Vagina (tissue), 2 donors: ENCODE measurements around the gene ZNF488.

Source experiments
- POLR2A ChIP-seq, 2 donors: fragments of 450-650 bp; IDR thresholded peaks; one replicate each; pipeline ENCODE4 v1.6.1; 2017; ENCODE audit warnings: antibody characterized with exemption in 2 of 2, mild to moderate bottlenecking in 2 of 2, moderate library complexity in 2 of 2
- POLR2AphosphoS5 ChIP-seq, 2 donors: sonication (generic); formaldehyde crosslinking; IDR thresholded peaks; one replicate each; pipeline ENCODE4 v1.9.0; 2017; ENCODE audit warnings: antibody characterized with exemption in 2 of 2, mild to moderate bottlenecking in 2 of 2, low read depth in 1 of 2; ENCODE audit not compliant: insufficient read depth in 1 of 2
- TF ChIP-seq, protein P1 (sequence below), 3 experiments: fragments of 450-650 bp in 2 of 3; fragments of 200-600 bp in 1 of 3; sonication (generic) in 1 of 3; IDR thresholded peaks; one replicate each; pipeline ENCODE4 v1.5.1; 2017 to 2019; ENCODE audit warnings: antibody characterized with exemption in 3 of 3, mild to moderate bottlenecking in 2 of 3, moderate library complexity in 2 of 3

DNA sequence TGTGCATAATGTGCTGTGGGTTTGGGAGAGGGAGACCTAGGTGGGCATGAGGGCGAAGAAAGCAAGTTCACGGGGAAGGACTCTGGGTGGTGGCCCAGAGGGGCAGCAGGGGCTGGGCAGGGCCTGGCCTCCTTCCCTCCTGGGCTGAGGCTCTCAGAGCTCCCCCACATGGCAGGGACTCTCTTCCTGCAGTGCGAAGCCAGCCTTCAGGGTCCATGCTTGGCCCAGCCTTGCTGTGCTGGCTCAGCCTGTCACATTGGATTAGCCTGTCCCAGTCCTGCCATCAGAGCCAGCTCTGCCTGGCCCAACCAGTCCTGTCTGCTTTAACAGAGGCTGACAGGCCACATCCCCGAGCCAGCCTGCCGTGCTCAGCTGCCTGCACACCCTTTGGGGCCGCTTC lies 20.4 kb upstream of the ZNF488 start:
- TF ChIP-seq POLR2A (IDR thresholded peaks at IDR 0.05) (no peak), POLR2AphosphoS5 (IDR thresholded peaks at IDR 0.05; ENCODE audit: insufficient read depth in 1 of 2, low read depth in 1 of 2) (peak in 1 of 2 donors; percentile 39)
- TF ChIP-seq, protein P1, sequence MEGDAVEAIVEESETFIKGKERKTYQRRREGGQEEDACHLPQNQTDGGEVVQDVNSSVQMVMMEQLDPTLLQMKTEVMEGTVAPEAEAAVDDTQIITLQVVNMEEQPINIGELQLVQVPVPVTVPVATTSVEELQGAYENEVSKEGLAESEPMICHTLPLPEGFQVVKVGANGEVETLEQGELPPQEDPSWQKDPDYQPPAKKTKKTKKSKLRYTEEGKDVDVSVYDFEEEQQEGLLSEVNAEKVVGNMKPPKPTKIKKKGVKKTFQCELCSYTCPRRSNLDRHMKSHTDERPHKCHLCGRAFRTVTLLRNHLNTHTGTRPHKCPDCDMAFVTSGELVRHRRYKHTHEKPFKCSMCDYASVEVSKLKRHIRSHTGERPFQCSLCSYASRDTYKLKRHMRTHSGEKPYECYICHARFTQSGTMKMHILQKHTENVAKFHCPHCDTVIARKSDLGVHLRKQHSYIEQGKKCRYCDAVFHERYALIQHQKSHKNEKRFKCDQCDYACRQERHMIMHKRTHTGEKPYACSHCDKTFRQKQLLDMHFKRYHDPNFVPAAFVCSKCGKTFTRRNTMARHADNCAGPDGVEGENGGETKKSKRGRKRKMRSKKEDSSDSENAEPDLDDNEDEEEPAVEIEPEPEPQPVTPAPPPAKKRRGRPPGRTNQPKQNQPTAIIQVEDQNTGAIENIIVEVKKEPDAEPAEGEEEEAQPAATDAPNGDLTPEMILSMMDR (IDR thresholded peaks at IDR 0.05), result no peak
